CD4-positive, alpha-beta T cell treated with Interleukin-2 at 100 ng/mL for 4 hours (primary cell): ENCODE measurements around the gene MTHFSD.

Source experiments
- DNase-seq: peaks from one replicate; pipeline ENCODE4 v3.0.0-alpha.2; 2020; ENCODE audit warnings: low spot score

The MTHFSD gene

DNA sequence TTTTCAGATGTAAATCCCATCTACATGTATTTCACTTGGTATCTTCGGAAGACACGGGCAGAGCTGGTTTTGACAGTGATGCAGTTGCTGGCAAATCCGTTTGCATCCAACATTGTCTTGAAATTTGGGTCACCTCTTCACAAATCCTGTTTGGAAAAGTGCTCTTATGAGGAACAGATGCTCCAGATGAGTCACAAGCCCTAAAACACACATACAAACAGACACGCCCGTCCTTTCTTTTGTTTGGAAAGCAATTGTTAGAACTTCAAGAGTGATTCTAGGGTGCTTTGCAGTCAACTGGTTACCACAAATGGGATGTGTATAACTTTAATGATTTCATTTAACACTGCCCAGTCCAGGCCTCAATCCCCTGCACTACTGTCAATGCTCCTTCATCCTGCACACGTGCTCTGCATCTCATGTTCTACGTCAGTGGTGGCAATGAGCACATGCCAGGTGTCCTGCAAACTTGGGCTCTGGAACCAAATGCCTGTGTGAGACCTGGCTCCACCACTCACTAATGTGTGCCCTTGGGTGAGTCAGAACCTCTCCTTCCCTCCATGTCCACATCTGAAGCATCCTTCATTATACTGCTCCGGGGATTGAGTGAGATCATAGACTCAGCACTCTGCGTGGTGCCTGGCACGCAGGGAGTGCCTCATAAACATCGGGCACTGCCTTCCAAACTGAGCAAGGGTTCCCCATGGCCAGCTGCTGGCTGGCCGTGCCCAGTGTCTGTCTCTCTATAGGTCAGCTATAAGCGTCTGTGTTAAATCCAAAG lies 64.0 kb downstream of the MTHFSD start:
- DNase-seq: no peak

DNA sequence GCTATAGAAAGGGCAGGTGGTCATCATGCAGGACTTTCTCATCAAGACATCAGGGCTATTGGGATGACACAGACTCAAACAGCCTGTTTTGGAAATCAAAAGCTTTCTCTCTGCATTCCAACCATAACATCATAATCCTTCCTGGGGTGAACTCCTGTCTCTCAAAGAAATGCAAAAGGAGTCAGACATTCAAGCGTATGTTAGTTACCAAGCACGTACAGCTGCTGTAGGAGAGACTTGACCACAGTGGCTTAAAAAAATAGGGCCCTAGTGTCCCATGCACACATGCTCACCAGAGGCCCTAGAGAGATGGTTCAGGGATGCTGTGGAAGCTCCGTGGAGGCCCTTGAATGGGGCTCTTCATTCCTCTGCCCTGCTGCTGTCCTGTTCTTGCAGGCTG lies 69.3 kb downstream of the MTHFSD start:
- DNase-seq: no peak

DNA sequence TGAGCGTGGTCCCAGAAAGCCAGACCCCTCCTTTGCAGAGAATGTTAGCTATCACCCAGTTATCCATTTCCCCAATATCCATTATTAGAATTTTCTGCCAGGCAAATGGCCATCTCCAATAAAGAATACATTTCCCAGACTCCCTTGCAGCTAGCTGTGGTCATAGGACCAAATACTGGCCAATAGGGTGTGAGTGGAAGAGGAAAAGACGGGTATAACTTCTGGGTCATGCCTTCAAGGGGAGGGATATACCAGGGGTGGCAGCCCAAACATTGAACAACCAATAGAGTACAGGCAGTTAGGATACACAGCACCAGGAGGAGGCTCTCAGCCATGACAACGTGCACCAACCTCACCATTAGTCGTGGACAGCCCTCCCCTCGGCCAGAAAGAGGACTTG lies 70.8 kb downstream of the MTHFSD start:
- DNase-seq: no peak

DNA sequence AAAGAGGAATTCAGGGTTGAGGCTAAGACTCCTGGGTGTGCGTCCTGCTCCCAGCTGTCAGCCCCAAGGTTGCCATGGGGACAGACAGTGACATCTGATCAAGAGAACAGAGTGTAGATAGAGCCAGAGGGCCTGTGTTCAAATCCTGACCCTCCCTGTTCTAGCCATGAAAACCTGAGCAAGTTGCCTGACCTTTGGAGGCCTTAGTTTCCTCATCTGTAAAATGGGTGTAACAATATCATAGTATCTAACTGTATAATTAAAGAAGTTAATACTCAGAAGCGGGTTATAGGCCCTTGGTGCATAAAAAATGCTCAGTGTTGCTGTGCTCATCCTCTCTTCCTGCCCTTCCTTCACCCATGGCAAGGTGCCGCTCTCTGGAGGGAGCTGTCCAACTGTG lies 73.4 kb downstream of the MTHFSD start:
- DNase-seq: no peak

DNA sequence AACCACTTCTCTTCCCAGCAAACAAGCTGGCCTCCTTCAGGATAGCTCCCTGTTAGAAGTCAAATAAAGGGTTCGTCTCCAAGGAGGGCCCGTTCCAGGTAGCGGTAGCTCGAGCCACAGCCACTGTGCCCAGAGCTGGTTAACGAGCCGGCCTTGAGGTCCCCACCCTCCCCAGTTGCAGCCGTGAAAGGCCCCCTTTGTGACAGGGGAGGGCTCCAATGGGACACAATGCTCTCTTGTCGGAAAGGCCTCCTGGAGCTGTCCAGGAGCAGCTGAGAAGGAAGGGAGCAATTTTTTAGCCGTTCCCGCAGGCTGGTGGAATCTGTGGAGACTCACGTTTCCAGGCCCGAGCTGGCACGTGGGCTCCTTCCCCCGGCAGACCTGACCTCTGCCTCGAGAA lies 74.6 kb downstream of the MTHFSD start:
- DNase-seq: no peak
